ENCODE data around the gene GSTP1. TPM values are rescaled to one million over a fixed set of nuclear protein-coding genes. Genes with fewer than 3 reads are reported as not detected.

The GSTP1 gene
- total and polyA plus RNA-seq, 9 of the 15 experiments (the other 6 are each of a cell fraction or from before 2014, with no cell fraction given), result 592 to 2,150 (median 1,204) TPM

DNA sequence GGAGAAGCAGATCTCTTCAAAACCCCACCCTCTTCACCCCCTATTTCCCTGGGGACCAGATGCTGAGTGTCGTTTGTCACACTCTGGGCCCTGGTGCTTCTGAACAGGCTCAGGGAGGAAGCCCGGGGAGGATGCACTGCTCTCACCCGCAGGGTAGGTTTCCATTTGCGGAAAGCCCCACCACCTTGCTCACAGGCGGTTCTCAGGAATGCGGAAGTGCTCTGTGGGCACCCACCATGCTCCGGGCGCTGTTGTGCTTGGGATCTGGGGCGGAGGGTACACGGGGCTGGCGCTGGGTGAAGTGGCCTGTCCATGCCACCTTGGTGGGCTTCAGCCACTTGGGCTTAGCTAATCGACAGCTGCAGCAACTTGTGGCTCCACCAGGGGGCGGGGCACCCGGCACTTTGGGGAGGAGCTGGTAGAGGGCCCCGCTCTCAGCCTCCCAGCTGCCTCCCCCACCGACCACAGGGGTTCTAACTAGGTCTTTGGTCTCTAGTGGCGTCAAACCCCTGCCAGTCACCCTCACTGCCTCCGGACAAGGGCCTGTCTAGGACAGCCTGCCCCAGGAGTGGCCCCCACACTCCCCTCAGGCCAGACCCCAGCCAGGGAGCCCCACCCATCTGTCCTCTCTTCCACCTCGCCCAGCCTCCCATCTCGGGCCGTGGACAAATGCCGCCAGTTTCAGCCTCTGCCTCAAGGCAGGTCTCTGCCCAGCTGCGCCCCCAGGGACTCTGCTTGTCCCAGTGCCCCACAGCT is 30.5 kb downstream of the GSTP1 start (continued):
- TF ChIP-seq HNRNPK (IDR thresholded peaks at IDR 0.05; ENCODE audit: low read depth, low read length, poor library complexity, severe bottlenecking), result no peak
- TF ChIP-seq ZNF134 (CRISPR knock-in tag; conservative IDR thresholded peaks at IDR 0.05), result no peak
- TF ChIP-seq ZZZ3 (IDR thresholded peaks at IDR 0.05), result no peak
- TF ChIP-seq ZMIZ1 (IDR thresholded peaks at IDR 0.05; ENCODE audit: low read depth in 2 of 2, low read length in 2 of 2), result 0 out of 4 replicates have a peak, but pooled peaks of 1 of the 2 experiments have one; percentile 16
- TF ChIP-seq RBM22 (IDR thresholded peaks at IDR 0.05; ENCODE audit: low read depth, low read length, poor library complexity, severe bottlenecking), result peak; percentile 34
- TF ChIP-seq SREBF1 (IDR thresholded peaks at IDR 0.05; ENCODE audit: borderline replicate concordance, low read depth, low read length), result no peak
- TF ChIP-seq KLF13 (tag; IDR thresholded peaks at IDR 0.05; ENCODE audit: borderline replicate concordance, low read depth), result no peak
- TF ChIP-seq EGR1 (conservative IDR thresholded peaks at IDR 0.05), result no peak
- TF ChIP-seq MTF1 (CRISPR knock-in tag; IDR thresholded peaks at IDR 0.05; ENCODE audit: borderline replicate concordance), result no peak
- no peak for TF ChIP-seq CBX2 (IDR thresholded peaks at IDR 0.05; ENCODE audit: insufficient read depth, low read length, poor library complexity, severe bottlenecking)
- TF ChIP-seq ZNF778 (CRISPR knock-in tag; IDR thresholded peaks at IDR 0.05), result no peak
- TF ChIP-seq ZNF121 (CRISPR knock-in tag; conservative IDR thresholded peaks at IDR 0.05), result no peak
- TF ChIP-seq LEF1 (IDR thresholded peaks at IDR 0.05), result no peak
- TF ChIP-seq TBP (optimal IDR thresholded peaks at IDR 0.05; ENCODE audit: low read depth, low read length), result no peak
- no peak for TF ChIP-seq FOXM1 (IDR thresholded peaks at IDR 0.05; ENCODE audit: low read depth)
- no peak; the same call in 1 of the 2 replicates for TF ChIP-seq FOXM1 (CRISPR knock-in tag; IDR thresholded peaks at IDR 0.05; ENCODE audit: low read depth)
- peak; percentile 38; the same call in 1 of the 2 replicates for TF ChIP-seq SMC3 (conservative IDR thresholded peaks at IDR 0.05; ENCODE audit: insufficient read depth, low read depth, low read length)
- TF ChIP-seq YY1 (IDR thresholded peaks at IDR 0.05; ENCODE audit: borderline replicate concordance in 1 of 3, control insufficient read depth in 1 of 3, extremely low read depth in 1 of 3, insufficient read depth in 3 of 3, insufficient read length in 1 of 3, insufficient replicate concordance in 2 of 3, low read depth in 1 of 3, low read length in 2 of 3), result peak in 1 of 3 experiments; percentile 21
- no peak for TF ChIP-seq POLR2H (tag; IDR thresholded peaks at IDR 0.05; ENCODE audit: low read depth)
- no peak for TF ChIP-seq HNRNPH1 (optimal IDR thresholded peaks at IDR 0.05; ENCODE audit: low read depth, low read length)
- TF ChIP-seq, protein P1, sequence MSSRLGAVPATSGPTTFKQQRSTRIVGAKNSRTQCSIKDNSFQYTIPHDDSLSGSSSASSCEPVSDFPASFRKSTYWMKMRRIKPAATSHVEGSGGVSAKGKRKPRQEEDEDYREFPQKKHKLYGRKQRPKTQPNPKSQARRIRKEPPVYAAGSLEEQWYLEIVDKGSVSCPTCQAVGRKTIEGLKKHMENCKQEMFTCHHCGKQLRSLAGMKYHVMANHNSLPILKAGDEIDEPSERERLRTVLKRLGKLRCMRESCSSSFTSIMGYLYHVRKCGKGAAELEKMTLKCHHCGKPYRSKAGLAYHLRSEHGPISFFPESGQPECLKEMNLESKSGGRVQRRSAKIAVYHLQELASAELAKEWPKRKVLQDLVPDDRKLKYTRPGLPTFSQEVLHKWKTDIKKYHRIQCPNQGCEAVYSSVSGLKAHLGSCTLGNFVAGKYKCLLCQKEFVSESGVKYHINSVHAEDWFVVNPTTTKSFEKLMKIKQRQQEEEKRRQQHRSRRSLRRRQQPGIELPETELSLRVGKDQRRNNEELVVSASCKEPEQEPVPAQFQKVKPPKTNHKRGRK (tag; IDR thresholded peaks at IDR 0.05), result no peak
- TF ChIP-seq SMARCB1 (IDR thresholded peaks at IDR 0.05; ENCODE audit: insufficient read length, low read depth), result no peak
